ENCODE results near the gene NTRK3.

The NTRK3 gene

DNA sequence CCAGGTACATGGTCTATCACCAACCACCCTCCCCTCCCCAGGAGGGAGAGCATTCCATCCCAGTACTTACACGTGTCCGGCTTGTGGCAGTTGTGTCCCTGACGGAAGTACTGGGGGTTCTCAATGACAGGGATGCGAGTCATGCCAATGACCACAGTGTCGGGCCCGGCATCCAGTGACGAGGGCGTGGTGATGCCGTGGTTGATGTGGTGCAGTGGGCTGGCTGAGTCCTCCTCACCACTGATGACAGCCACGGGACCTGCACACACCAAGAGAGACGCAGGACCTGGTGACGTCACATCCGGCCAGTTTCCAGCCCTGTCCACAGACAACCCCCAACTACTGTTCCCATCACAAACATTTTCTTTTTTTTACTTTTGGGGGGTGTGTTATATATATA is 223.8 kb downstream of the NTRK3 start:
- Histone ChIP-seq H3K4me3 (ENCODE audit: insufficient read depth, low read depth, low read length) (no peak overlapping the region), H3K27me3 (ENCODE audit: control insufficient read depth, insufficient read depth, low read length, poor library complexity, severe bottlenecking) (no peaks in the 10 kb centered on the region), H3K27ac (ENCODE audit: insufficient read depth, low read depth, low read length, poor library complexity, severe bottlenecking) (no peak overlapping the region), H3K36me3 (ENCODE audit: control insufficient read depth, insufficient read depth, low read length) (no peaks in the 10 kb centered on the region), H3K4me1 (ENCODE audit: control insufficient read depth, insufficient read depth, low read length) (peaks cover 4% of the 10 kb centered on the region), H3K9me3 (ENCODE audit: control insufficient read depth, low read length) (no peaks in the 10 kb centered on the region)
- WGBS, 2 experiments = 94% methylated on average over 10 to 13 of the region's 13 CpGs

DNA sequence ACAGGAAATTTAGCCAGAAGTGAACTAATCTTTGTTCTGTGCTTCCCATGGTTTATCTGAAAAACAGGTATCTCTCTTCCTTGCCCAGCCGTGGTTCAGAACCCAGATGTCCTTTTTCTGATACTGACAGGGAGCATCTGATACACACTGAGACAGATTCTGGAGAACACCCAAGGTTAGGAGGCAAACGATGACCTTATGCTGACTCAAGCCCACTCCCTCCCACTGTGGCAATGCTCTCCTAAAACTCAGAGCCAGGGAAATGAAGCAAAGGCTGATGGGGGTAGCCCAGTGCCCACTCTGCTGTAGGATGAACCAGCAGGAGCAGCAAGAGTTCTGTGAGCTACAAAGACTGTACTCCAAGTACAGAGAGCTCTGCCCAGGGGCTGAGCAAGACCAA is 225.1 kb downstream of the NTRK3 start:
- Histone ChIP-seq H3K4me1 (ENCODE audit: control insufficient read depth, insufficient read depth, low read length) (peaks cover 4% of the 10 kb centered on the region), H3K27me3 (ENCODE audit: control insufficient read depth, insufficient read depth, low read length, poor library complexity, severe bottlenecking) (no peaks in the 10 kb centered on the region), H3K9me3 (ENCODE audit: control insufficient read depth, low read length) (no peaks in the 10 kb centered on the region), H3K36me3 (ENCODE audit: control insufficient read depth, insufficient read depth, low read length) (no peaks in the 10 kb centered on the region), H3K27ac (ENCODE audit: insufficient read depth, low read depth, low read length, poor library complexity, severe bottlenecking) (no peak overlapping the region), H3K4me3 (ENCODE audit: insufficient read depth, low read depth, low read length) (no peak overlapping the region)
- WGBS, 2 experiments = 85 to 95% methylated on average over 2 of the region's 2 CpGs

DNA sequence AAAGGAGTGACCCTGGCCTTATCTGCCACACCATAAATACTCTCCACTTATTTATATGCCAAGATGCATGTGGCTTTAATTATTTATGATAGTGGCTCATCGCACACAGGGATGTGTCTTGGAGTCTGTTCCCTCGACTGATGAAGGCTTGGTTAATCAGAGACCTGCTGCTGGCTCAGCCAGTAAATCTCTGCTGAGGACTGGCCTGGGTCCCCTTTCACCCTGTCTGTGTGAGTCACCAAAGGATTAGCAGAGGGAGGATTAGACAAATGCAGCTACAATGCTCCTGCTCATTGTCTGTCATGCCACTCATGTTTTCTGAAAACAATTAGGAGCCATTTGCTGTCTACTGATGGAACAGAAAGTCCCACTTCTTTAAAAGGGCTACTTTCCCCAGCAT is 226.8 kb downstream of the NTRK3 start:
- 76 to 85% methylated on average over 2 of the region's 2 CpGs for WGBS, 2 experiments
- no peak overlapping the region for H3K4me3 ChIP-seq (ENCODE audit: insufficient read depth, low read depth, low read length)
- no peaks in the 10 kb centered on the region for H3K36me3 ChIP-seq (ENCODE audit: control insufficient read depth, insufficient read depth, low read length)
- H3K4me1 ChIP-seq (ENCODE audit: control insufficient read depth, insufficient read depth, low read length) = peaks cover 4% of the 10 kb centered on the region
- no peaks in the 10 kb centered on the region for H3K9me3 ChIP-seq (ENCODE audit: control insufficient read depth, low read length)
- no peak overlapping the region for H3K27ac ChIP-seq (ENCODE audit: insufficient read depth, low read depth, low read length, poor library complexity, severe bottlenecking)
- no peaks in the 10 kb centered on the region for H3K27me3 ChIP-seq (ENCODE audit: control insufficient read depth, insufficient read depth, low read length, poor library complexity, severe bottlenecking)

DNA sequence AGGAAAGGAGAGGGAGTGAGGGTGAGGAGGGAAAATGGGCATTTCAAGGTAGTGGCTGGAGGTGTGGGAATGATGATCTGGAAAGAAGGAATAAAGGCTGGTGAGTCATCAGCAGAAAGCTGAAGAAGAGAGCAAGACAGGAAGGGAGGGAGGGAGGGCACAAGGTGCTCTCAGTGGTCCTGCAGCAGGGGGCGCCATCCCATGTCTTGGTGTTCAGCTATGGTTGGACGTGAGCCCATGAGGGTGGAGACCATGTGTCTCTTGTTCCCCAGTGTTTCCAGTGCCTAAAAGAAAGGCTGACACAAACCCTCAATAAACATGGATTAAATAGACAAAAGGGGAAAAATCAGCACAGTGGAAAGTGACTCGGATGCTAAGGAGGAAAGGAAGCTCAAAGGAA is 228.5 kb downstream of the NTRK3 start:
- H3K36me3 ChIP-seq (ENCODE audit: control insufficient read depth, insufficient read depth, low read length) = no peaks in the 10 kb centered on the region
- no peaks in the 10 kb centered on the region for H3K27me3 ChIP-seq (ENCODE audit: control insufficient read depth, insufficient read depth, low read length, poor library complexity, severe bottlenecking)
- no peaks in the 10 kb centered on the region for H3K9me3 ChIP-seq (ENCODE audit: control insufficient read depth, low read length)
- no peak overlapping the region for H3K4me3 ChIP-seq (ENCODE audit: insufficient read depth, low read depth, low read length)
- H3K27ac ChIP-seq (ENCODE audit: insufficient read depth, low read depth, low read length, poor library complexity, severe bottlenecking) = no peak overlapping the region
- H3K4me1 ChIP-seq (ENCODE audit: control insufficient read depth, insufficient read depth, low read length) = peaks cover 4% of the 10 kb centered on the region
- 90% methylated on average over 3 of the region's 3 CpGs for WGBS, 2 experiments

DNA sequence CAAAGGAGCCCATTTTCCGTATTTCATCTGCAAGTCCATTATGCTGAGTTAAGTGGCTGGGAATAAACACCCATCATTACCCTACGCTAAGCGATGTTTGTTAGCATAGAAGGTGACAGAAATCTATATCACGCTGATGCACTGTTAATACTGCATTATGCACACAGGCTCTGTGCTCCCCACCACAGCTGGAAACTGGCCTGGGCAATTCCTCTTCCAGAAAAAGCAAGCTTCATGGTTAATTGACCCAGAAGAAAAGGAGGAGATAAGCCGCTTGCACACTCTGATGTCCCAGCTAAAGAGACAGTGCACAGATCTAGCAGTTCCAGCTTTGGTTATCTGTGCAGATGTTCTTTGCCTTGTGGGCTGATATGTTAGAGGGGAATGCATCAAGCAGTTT is 232.6 kb downstream of the NTRK3 start:
- peaks cover 9% of the 10 kb centered on the region for H3K4me1 ChIP-seq (ENCODE audit: control insufficient read depth, insufficient read depth, low read length)
- H3K27me3 ChIP-seq (ENCODE audit: control insufficient read depth, insufficient read depth, low read length, poor library complexity, severe bottlenecking) = no peaks in the 10 kb centered on the region

DNA sequence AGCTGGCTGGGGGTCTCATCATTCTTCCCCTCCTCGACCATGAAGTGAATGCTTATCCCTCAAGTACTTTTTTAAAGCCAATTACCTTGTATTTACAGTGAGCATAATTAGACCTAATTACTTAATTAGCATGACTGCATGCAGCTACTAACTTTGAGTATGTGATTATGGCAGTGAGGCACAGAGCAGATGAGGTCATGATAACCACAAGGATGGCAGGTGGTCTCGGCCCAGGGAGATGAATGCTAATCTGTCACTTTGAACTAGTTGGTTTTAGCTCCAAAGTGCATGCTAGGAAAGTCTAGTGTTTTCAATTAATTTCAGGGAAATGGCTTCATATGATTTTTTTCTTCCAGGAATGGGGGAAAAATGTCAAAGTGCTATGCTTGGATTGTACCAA is 233.8 kb downstream of the NTRK3 start:
- Histone ChIP-seq H3K27ac (ENCODE audit: insufficient read depth, low read depth, low read length, poor library complexity, severe bottlenecking) (no peak overlapping the region), H3K36me3 (ENCODE audit: control insufficient read depth, insufficient read depth, low read length) (no peaks in the 10 kb centered on the region), H3K4me3 (ENCODE audit: insufficient read depth, low read depth, low read length) (no peak overlapping the region), H3K9me3 (ENCODE audit: control insufficient read depth, low read length) (no peaks in the 10 kb centered on the region), H3K27me3 (ENCODE audit: control insufficient read depth, insufficient read depth, low read length, poor library complexity, severe bottlenecking) (no peaks in the 10 kb centered on the region), H3K4me1 (ENCODE audit: control insufficient read depth, insufficient read depth, low read length) (peaks cover 9% of the 10 kb centered on the region)
- WGBS, 2 experiments = 91 to 97% methylated on average over 2 of the region's 2 CpGs

More for the DNA sequence above, 232.6 kb downstream of the NTRK3 start:
- no peak overlapping the region for H3K27ac ChIP-seq (ENCODE audit: insufficient read depth, low read depth, low read length, poor library complexity, severe bottlenecking)
- WGBS, 2 experiments = 93 to 95% methylated on average over 5 of the region's 5 CpGs
- H3K4me3 ChIP-seq (ENCODE audit: insufficient read depth, low read depth, low read length) = no peak overlapping the region
- H3K36me3 ChIP-seq (ENCODE audit: control insufficient read depth, insufficient read depth, low read length) = no peaks in the 10 kb centered on the region
- no peaks in the 10 kb centered on the region for H3K9me3 ChIP-seq (ENCODE audit: control insufficient read depth, low read length)

DNA sequence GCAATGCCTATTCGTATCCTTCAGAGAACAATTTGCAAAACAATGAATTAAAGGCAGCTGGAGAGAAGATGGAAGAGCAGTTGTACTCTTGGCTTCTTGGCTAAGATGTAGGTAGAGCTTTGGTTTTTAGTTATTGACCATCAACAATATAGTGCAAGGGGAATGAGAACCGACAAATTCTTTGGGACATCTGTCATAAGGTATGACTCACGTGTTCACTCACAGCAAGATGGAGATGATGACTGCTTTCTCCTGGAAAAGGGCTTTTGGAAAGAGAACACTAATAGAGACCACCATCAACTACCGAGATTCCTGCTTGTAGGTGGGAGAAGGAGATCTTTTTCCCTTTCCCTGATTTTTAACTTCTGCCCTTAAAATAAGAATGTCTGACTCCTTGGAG is 234.9 kb downstream of the NTRK3 start:
- Histone ChIP-seq H3K27ac (ENCODE audit: insufficient read depth, low read depth, low read length, poor library complexity, severe bottlenecking) (no peak overlapping the region), H3K4me1 (ENCODE audit: control insufficient read depth, insufficient read depth, low read length) (peaks cover 11% of the 10 kb centered on the region), H3K36me3 (ENCODE audit: control insufficient read depth, insufficient read depth, low read length) (no peaks in the 10 kb centered on the region), H3K9me3 (ENCODE audit: control insufficient read depth, low read length) (no peaks in the 10 kb centered on the region), H3K27me3 (ENCODE audit: control insufficient read depth, insufficient read depth, low read length, poor library complexity, severe bottlenecking) (no peaks in the 10 kb centered on the region), H3K4me3 (ENCODE audit: insufficient read depth, low read depth, low read length) (no peak overlapping the region)
- 95 to 97% methylated on average over 4 of the region's 4 CpGs for WGBS, 2 experiments

DNA sequence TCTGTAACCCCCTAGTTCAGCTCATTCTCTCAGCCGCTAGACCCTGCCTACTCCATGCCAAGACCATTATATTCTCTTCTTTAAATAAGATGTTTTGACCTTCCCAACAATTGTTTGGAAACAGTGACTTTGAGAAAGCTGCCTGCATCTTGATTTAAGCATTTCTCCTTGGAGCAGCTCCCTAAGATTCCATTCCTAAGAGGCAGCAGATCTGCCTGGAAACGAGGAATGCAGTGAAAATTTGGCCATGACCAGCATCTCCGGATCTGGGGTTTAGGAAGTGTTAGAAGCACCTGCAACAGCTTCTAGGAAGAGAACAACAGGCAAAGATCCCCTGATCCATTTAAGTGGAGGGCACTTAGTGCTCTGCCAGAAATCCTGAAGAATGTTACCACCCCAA is 235.7 kb downstream of the NTRK3 start:
- Histone ChIP-seq H3K4me3 (ENCODE audit: insufficient read depth, low read depth, low read length) (no peak overlapping the region), H3K27me3 (ENCODE audit: control insufficient read depth, insufficient read depth, low read length, poor library complexity, severe bottlenecking) (no peaks in the 10 kb centered on the region), H3K4me1 (ENCODE audit: control insufficient read depth, insufficient read depth, low read length) (peaks cover 19% of the 10 kb centered on the region), H3K36me3 (ENCODE audit: control insufficient read depth, insufficient read depth, low read length) (no peaks in the 10 kb centered on the region), H3K27ac (ENCODE audit: insufficient read depth, low read depth, low read length, poor library complexity, severe bottlenecking) (no peak overlapping the region), H3K9me3 (ENCODE audit: control insufficient read depth, low read length) (no peaks in the 10 kb centered on the region)
- 66 to 87% methylated on average over 3 of the region's 3 CpGs for WGBS, 2 experiments

DNA sequence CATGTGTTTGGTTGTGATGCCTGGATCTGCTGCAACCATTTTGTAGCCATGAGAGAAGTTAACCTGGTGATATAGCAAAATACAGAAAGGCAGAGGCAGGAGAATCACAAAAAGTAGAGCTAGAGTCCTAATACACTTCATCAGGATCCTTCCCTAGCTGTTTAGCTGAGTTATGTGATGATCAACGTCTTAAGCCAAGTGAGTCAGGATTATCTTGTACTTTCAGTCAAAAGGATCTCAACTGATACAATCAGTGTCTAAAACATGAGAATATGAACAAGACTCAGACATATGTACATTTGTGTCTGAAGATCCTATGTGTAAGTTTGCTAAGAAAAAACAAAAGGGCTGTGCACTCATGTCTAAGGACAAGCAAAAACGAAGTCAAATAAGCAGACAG is 236.9 kb downstream of the NTRK3 start:
- Histone ChIP-seq H3K9me3 (ENCODE audit: control insufficient read depth, low read length) (no peaks in the 10 kb centered on the region), H3K4me3 (ENCODE audit: insufficient read depth, low read depth, low read length) (no peak overlapping the region), H3K27me3 (ENCODE audit: control insufficient read depth, insufficient read depth, low read length, poor library complexity, severe bottlenecking) (no peaks in the 10 kb centered on the region), H3K4me1 (ENCODE audit: control insufficient read depth, insufficient read depth, low read length) (peaks cover 26% of the 10 kb centered on the region), H3K36me3 (ENCODE audit: control insufficient read depth, insufficient read depth, low read length) (no peaks in the 10 kb centered on the region), H3K27ac (ENCODE audit: insufficient read depth, low read depth, low read length, poor library complexity, severe bottlenecking) (no peak overlapping the region)
- WGBS, 2 experiments = 91 to 93% methylated on average over 2 of the region's 2 CpGs

DNA sequence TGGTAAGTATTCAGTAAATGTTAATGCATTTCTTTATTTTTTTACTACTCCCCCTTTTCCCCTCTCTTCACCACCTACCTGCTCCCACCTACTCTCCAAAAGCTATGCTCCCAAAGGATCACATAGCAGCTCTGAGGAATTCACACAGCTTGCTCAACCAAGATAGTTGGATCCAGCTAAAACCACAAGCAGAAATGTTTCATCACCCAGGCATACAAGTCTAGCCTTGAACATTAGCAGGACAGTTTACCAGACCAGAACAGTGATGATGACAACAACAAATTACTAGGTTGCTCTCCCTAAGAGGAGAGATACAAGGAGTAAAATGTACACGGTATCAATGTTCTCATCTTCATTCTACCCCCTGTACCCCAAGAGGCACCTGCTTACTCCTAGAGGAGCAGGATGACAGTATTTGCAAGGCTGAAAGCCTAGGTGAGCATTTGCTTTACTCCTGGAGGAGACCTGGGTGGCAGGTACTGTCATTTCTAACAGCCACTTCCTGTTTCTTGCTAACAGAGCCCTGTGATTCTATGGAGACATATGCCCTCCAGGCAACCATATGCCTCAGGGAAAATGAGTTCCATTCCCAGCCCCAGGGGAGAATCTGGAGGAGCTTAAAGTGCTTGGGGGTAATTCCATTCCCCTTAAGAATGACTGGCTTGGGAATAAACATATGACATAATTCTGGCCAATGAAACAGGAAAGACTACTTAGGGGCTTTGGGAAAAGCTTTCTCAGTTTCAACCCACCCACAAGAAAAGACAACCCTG is 237.5 kb downstream of the NTRK3 start:
- H3K27me3 ChIP-seq (ENCODE audit: control insufficient read depth, insufficient read depth, low read length, poor library complexity, severe bottlenecking) = no peaks in the 10 kb centered on the region
- no peaks in the 10 kb centered on the region for H3K9me3 ChIP-seq (ENCODE audit: control insufficient read depth, low read length)
- H3K4me3 ChIP-seq (ENCODE audit: insufficient read depth, low read depth, low read length) = no peak overlapping the region
- H3K36me3 ChIP-seq (ENCODE audit: control insufficient read depth, insufficient read depth, low read length) = no peaks in the 10 kb centered on the region
- no peak overlapping the region for H3K27ac ChIP-seq (ENCODE audit: insufficient read depth, low read depth, low read length, poor library complexity, severe bottlenecking)
- peaks cover 26% of the 10 kb centered on the region for H3K4me1 ChIP-seq (ENCODE audit: control insufficient read depth, insufficient read depth, low read length)
- 86 to 92% methylated on average over 1 of the region's 1 CpG for WGBS, 2 experiments
